ENCODE data around the gene APBA1.

APBA1 gene

GRCh38 chr9:69391946-69392345 lies 280.2 kb downstream of the APBA1 start:
- no peak overlapping the region for H3K4me3 ChIP-seq (ENCODE audit: low read depth, low read length)
- DNase-seq (ENCODE audit: low read depth, low spot score): no peak
- in situ Hi-C loops (cut with HindIII; ENCODE audit: low sequenced_read_pairs): no loop called here
- no peak for TF ChIP-seq CTCF (IDR thresholded peaks at IDR 0.05; ENCODE audit: low read depth, low read length)

- no peak for DNase-seq (ENCODE audit: low read depth, low spot score)
- TF ChIP-seq CTCF (IDR thresholded peaks at IDR 0.05; ENCODE audit: low read depth, low read length): no peak
- H3K4me3 ChIP-seq (ENCODE audit: low read depth, low read length): no peak overlapping the region
- in situ Hi-C loops (cut with HindIII; ENCODE audit: low sequenced_read_pairs): no loop called here
Measured at GRCh38 chr9:69391487-69391886, 280.7 kb downstream of the APBA1 start.

GRCh38 chr9:69389437-69389995 lies 282.7 kb downstream of the APBA1 start:
- H3K4me3 ChIP-seq (ENCODE audit: low read depth, low read length): no peak overlapping the region
- DNase-seq (ENCODE audit: low read depth, low spot score): no peak
- in situ Hi-C loops (cut with HindIII; ENCODE audit: low sequenced_read_pairs): no loop called here
- no peak for TF ChIP-seq CTCF (IDR thresholded peaks at IDR 0.05; ENCODE audit: low read depth, low read length)

GRCh38 chr9:69388596-69388995 lies 283.6 kb downstream of the APBA1 start:
- no peak for TF ChIP-seq CTCF (IDR thresholded peaks at IDR 0.05; ENCODE audit: low read depth, low read length)
- no peak overlapping the region for H3K4me3 ChIP-seq (ENCODE audit: low read depth, low read length)

GRCh38 chr9:69386651-69387050 lies 285.5 kb downstream of the APBA1 start:
- no peak for DNase-seq (ENCODE audit: low read depth, low spot score)
- H3K4me3 ChIP-seq (ENCODE audit: low read depth, low read length): no peak overlapping the region
- in situ Hi-C loops (cut with HindIII; ENCODE audit: low sequenced_read_pairs): no loop called here
- no peak for TF ChIP-seq CTCF (IDR thresholded peaks at IDR 0.05; ENCODE audit: low read depth, low read length)

More at GRCh38 chr9:69388596-69388995, 283.6 kb downstream of the APBA1 start:
- DNase-seq (ENCODE audit: low read depth, low spot score): no peak
- in situ Hi-C loops (cut with HindIII; ENCODE audit: low sequenced_read_pairs): no loop called here

- TF ChIP-seq CTCF (IDR thresholded peaks at IDR 0.05; ENCODE audit: low read depth, low read length): no peak
- no peak for DNase-seq (ENCODE audit: low read depth, low spot score)
- no peak overlapping the region for H3K4me3 ChIP-seq (ENCODE audit: low read depth, low read length)
- in situ Hi-C loops (cut with HindIII; ENCODE audit: low sequenced_read_pairs): no loop called here
Measured at GRCh38 chr9:69385581-69386033, 286.6 kb downstream of the APBA1 start.
